Amniotic epithelial cell (primary cell): ENCODE results near the gene CPA5.

Source experiments
- DNase-seq: peaks from one replicate; pipeline ENCODE4 v3.0.0-alpha.2; 2010; ENCODE audit warnings: low read depth

The CPA5 gene

GRCh38 chr7:130379019-130379418, 34.4 kb downstream of the CPA5 start:
- no peak for DNase-seq

- peak; percentile 27 for DNase-seq
These were observed 34.9 kb downstream of the CPA5 start for GRCh38 chr7:130379532-130379920.

DNA sequence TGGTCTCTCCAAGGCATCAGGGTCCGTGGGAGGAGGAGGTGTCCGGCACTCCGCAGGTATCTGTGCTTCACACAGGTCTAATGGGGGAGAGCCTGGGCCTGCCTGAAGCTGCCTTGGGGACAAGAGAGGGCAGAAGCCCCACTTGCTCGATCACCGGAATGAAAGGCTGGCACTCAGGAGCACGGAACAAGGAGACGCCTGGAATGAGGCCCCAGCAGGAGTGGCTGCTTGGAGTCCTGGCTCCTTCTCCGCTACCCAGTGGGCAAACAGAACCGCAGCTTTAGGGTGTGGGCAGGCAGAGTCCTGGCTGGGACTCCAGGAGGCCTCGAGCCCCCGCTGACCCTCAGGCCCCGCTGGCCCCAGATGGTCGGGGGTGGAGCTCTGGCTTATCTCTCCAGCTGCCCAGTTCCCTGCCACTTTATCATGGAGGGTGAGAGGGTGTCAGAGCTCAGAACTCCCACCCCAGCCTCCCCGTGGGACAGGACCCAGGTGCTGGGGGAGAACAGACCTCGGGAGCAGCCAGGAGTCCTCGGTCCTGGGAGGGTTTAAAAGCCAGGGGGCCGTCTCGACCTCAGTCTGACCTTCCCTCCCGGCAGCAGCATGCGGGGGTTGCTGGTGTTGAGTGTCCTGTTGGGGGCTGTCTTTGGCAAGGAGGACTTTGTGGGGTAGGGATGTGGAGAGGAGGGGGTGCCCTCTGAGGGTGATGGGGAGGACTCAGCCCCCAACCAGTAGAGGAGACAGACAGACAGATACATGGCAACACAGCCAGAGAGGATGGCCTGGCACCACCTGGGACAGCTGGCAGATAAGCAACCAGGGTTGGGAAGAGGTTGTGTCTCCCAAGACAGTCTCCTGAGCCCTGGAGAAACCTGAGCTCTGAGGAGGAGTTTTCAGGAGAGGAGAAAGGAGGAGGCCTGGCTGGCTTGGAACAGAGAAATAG, 35.6 kb downstream of the CPA5 start, which contains the start of gene CPA1:
Gene CPA1 (plus strand): TSS at position 574 of the 940 bp plus-strand sequence. CDS start 27 bp downstream, at position 601.
- DNase-seq: peak; percentile 90

DNA sequence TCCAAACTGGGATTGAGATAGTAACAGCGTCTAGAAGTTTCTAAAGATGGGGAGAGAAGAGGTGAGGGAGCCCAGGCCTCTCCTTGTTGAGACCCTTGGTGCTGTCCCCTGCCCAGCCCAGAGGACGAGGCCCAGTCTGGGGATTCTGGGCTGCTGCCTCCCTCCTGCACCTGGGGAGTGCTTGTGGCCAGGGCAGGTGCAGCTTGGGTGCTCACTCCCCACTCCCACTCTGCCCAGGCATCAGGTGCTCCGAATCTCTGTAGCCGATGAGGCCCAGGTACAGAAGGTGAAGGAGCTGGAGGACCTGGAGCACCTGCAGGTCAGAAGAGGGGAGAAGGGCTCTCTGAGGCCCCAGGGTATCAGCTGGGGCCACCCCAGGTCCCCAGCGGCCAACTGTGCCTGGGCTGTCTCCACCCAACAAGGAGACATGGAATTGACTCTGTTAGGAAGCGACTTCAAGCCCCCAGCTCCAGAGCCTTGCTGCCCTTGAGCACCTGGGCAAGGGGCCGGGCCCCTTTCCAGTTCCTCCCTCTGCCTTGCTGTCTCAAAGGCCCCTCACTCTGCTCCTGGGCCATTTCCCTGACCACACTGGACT, 36.3 kb downstream of the CPA5 start:
- no peak for DNase-seq

GRCh38 chr7:130381468-130382312, 37.1 kb downstream of the CPA5 start:
- no peak for DNase-seq

- no peak for DNase-seq
These were observed 38.8 kb downstream of the CPA5 start for GRCh38 chr7:130383187-130383980.

DNA sequence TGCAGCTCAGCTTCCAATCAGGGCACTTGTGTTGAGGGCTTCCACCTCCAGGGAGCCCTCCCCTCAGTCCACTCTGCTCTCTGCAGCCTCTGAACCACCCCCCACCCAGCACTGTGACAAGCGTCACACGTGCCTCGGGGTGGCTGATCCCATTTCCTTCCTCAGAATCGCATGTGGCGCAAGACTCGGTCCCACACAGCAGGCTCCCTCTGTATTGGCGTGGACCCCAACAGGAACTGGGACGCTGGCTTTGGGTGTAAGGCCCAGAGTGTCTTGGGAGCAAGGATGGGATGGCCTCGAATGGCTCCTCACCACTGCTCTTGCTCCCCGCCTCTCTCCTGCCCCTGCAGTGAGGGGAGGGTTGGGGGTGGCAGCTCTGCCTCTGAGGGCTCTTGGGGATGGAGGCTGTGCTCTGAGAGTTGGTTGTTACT, 39.8 kb downstream of the CPA5 start:
- no peak for DNase-seq

GRCh38 chr7:130384841-130385599, 40.4 kb downstream of the CPA5 start:
- DNase-seq: no peak

- DNase-seq: no peak
These were observed 41.0 kb downstream of the CPA5 start for GRCh38 chr7:130385600-130386066.

GRCh38 chr7:130386876-130387275, 42.3 kb downstream of the CPA5 start:
- DNase-seq: no peak

GRCh38 chr7:130387306-130387627, 42.7 kb downstream of the CPA5 start:
- DNase-seq: no peak

DNA sequence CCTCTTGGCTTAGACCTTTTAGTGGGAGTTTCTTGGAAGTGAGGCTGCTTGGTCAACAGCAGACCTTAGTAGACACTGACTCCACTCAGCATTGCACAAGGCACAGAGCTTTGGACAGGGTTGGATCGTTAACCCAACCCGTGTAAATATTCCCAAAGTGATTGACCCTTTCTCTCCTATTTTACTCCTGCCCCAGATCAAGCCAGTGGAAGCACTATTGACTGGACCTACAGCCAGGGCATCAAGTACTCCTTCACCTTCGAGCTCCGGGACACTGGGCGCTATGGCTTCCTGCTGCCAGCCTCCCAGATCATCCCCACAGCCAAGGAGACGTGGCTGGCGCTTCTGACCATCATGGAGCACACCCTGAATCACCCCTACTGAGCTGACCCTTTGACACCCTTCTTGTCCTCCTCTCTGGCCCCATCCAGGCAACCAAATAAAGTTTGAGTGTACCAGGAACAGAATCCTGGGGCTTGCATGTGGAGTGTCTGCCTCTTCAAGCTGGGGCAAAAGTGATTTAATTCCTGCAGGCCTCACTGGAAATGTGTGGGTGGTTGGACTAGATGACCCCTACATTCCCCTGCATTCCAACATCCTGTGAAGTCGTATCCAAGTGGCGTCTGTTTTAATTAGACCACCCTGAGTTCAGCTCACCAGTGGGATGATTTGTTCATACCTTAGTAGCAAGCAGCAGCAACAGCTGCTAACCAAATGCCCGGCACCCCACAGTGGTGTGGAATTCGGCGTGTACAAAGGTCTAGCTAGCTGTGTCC, 43.2 kb downstream of the CPA5 start:
- DNase-seq: no peak

DNA sequence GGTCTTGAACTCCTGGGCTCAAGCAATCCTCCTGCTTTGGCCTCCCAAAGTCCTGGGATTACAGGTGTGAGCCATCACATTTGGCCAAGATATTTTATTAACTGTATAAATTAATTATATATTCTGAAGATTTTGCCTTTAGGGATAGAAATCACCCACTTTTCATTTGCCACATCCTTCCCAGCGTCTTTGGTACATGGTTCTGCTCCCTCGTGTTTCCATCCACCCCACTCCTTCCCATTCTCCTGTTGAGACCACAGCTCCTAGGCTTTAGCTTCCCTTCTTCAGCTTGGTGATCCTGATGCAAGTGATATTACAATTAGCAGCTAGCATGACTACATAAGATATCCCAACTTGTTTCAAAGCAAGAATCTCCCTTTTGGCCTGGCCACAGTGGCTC, 44.1 kb downstream of the CPA5 start:
- no peak for DNase-seq

DNA sequence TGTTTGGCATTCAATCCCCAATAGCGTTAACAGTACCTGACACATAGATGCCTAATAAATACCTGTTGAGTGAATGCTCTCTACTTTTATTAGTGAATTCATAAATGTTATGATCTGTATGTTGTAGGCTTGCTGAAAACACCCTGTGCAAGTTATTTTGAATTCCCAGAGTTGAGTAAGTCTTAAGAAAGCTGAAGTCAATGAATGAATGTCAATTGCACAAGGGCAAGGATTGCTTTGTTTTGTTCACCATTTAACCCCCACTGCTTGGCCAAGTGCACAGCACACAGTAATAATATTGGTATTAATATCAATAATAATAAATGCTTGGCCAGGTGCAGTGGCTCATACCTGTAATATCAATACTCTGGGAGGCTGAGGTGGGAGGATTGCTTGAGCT, 45.9 kb downstream of the CPA5 start:
- peak; percentile 76 for DNase-seq

DNA sequence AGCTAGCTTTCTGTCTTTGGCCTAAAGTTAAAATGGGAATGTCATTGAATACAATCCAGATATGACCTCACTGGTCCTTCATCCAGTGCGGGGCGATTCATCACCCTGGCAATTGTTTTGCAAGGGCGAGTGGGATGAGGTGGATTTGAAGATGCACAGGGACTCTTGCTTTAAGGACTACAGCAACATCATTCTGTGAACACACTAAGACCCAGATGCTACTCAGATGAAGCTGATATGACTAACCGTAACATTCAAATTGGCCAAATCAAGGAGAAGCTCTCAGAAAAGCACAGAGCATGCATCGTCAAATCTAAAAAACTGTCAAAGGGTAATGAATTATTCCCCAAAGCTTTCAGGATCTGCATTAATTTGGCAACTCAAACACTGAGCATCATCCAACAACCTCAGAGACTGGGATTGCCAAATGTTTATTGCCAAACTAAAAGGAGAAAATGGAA, 48.5 kb downstream of the CPA5 start:
- peak; percentile 95 for DNase-seq

- peak; percentile 40 for DNase-seq
These were observed 49.3 kb downstream of the CPA5 start for GRCh38 chr7:130393841-130394411.

GRCh38 chr7:130394421-130395195, 50.0 kb downstream of the CPA5 start:
- DNase-seq: no peak

DNA sequence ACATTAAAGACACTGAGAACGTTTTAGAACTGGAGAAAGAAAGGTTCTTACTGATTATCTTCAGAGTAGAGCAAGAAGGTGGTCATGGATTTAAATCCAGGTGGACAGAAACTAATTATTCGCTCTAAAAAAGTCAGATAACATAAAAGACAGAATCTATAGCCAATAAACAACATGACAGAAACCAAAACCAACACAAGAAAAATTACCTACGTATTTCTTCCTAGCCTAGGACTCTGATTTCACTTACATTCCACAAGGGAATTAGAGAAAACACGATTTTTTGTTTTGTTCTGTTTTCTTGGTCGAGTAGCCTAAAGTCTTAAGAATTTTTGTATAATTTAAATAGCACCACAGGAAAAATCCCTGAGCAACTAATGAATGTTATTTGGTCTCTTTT, 50.8 kb downstream of the CPA5 start:
- DNase-seq: no peak

DNA sequence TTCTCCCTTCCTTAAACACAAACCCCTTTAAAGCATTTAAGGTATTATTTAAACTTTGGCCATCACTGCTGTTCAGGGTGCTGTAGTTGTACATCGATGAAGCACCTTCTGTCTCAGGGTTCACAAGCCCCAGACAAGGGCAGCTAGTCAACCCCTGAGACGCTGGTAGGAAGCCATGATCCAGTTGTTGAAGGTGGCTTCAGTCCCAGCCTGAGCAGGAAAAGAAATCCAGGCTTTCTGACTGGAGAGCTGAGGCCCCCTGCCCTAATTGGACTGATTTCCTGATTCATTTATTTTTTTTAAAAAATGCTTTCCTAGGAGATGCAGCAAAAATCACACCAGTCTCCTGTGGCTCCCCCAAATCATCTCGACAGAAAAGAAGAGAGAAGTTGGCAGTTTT, 51.5 kb downstream of the CPA5 start:
- DNase-seq: no peak
